C4-2B (cell line): ENCODE measurements around the gene CHCHD10.

ENCODE experiments used
- CTCF ChIP-seq: fragments of 450-650 bp; conservative IDR thresholded peaks from 2 replicates; pipeline ENCODE4 v1.5.1; 2017; ENCODE audit warnings: mild to moderate bottlenecking
- ZFX ChIP-seq: fragments of 450-650 bp; IDR thresholded peaks from 2 replicates; pipeline ENCODE4 v1.6.1; 2017

GRCh38 chr22:23779731-23780130, 12.0 kb upstream of the CHCHD10 start:
- TF ChIP-seq CTCF (no peak), ZFX (no peak)
